Bronchial epithelial cell (primary cell): ENCODE data around the gene SCAMP5. TPM values are rescaled to one million over a fixed set of nuclear protein-coding genes. Genes with fewer than 3 reads are reported as not detected.

ENCODE experiments used
- DNase-seq: peaks from one replicate; pipeline ENCODE4 v3.0.0-alpha.2; 2010; ENCODE audit warnings: low read depth
- FAIRE-seq: peaks from 2 replicates; lab custom pipeline; 2011; peaks lifted over from hg19 to GRCh38; lab: Jason Lieb, UNC
- H3K27me3 ChIP-seq: 2 replicates; pipeline ENCODE4 v1.5.1; 2011; ENCODE audit warnings: low read length; ENCODE audit not compliant: control insufficient read depth, insufficient read depth
- H3K36me3 ChIP-seq: 2 replicates; pipeline ENCODE4 v1.5.1; 2011; ENCODE audit warnings: low read length; ENCODE audit not compliant: control insufficient read depth, insufficient read depth
- H3K4me3 ChIP-seq: 2 replicates; pipeline ENCODE4 v1.5.1; 2011; ENCODE audit warnings: mild to moderate bottlenecking, low read depth, low read length, control low read depth
- CTCF ChIP-seq: IDR thresholded peaks from 2 replicates; pipeline ENCODE4 v1.5.1; 2011; ENCODE audit warnings: mild to moderate bottlenecking, moderate library complexity, low read length, control low read depth, inconsistent platforms; ENCODE audit not compliant: insufficient read depth, severe bottlenecking
- total RNA-seq: library from RNA; depleted of rRNA; stranded (reverse); fragments of >200 nt; gene quantifications from 2 replicates; pipeline ENCODE4 v1.2.1, GENCODE V29; 2014

The SCAMP5 gene
- total RNA-seq, 1 donor from 2014 or later, result 1.3 TPM

GRCh38 chr15:74977599-74977998 lies 17.8 kb upstream of the SCAMP5 start:
- Histone ChIP-seq H3K27me3 (no peaks in the 10 kb centered on the region), H3K4me3 (no peak overlapping the region), H3K36me3 (no peaks in the 10 kb centered on the region)
- no peak for DNase-seq
- no peak for FAIRE-seq
- no peak for TF ChIP-seq CTCF

GRCh38 chr15:74978077-74978476 lies 17.3 kb upstream of the SCAMP5 start:
- Histone ChIP-seq H3K27me3 (no peaks in the 10 kb centered on the region), H3K4me3 (no peak overlapping the region), H3K36me3 (no peaks in the 10 kb centered on the region)
- DNase-seq (no peak), FAIRE-seq (no peak)
- TF ChIP-seq CTCF, result no peak

GRCh38 chr15:74978503-74978902 lies 16.9 kb upstream of the SCAMP5 start:
- no peak overlapping the region for H3K4me3 ChIP-seq
- DNase-seq (peak; percentile 18), FAIRE-seq (no peak)
- TF ChIP-seq CTCF, result no peak
- H3K36me3 ChIP-seq, result no peaks in the 10 kb centered on the region
- H3K27me3 ChIP-seq, result no peaks in the 10 kb centered on the region

GRCh38 chr15:74982183-74982582 lies 13.2 kb upstream of the SCAMP5 start:
- FAIRE-seq (no peak), DNase-seq (no peak)
- H3K4me3 ChIP-seq, result no peak overlapping the region
- TF ChIP-seq CTCF, result no peak
- peaks cover 1% of the 10 kb centered on the region for H3K27me3 ChIP-seq
- no peaks in the 10 kb centered on the region for H3K36me3 ChIP-seq

GRCh38 chr15:74983725-74984231 lies 11.6 kb upstream of the SCAMP5 start:
- Histone ChIP-seq H3K27me3 (peaks cover 1% of the 10 kb centered on the region), H3K36me3 (no peaks in the 10 kb centered on the region), H3K4me3 (no peak overlapping the region)
- DNase-seq, result peak; percentile 72
- no peak for TF ChIP-seq CTCF
- no peak for FAIRE-seq
